DND-41 (cell line): ENCODE results near the gene TMBIM4.

Experiments
- ATAC-seq: fragments of 200-7000 bp; cut with Tn5 transposase; 3 replicates; pipeline ENCODE4 v1.9.1; 2021; ENCODE audit warnings: low read depth; ENCODE audit not compliant: insufficient read depth
- DNase-seq: peaks from one replicate; pipeline ENCODE4 v3.0.0-alpha.2; 2020
- H2AFZ ChIP-seq: 2 replicates; pipeline ENCODE4 v1.6.0; 2012; ENCODE audit warnings: low read depth, low read length
- H3K27ac ChIP-seq: 2 replicates; pipeline ENCODE4 v1.5.1; 2012; ENCODE audit warnings: low read length, inconsistent platforms
- H3K27me3 ChIP-seq: fragments of 200-600 bp; sonication (generic); 2 replicates; pipeline ENCODE4 v1.6.0; 2012; ENCODE audit warnings: low read length, mild to moderate bottlenecking, inconsistent platforms; ENCODE audit not compliant: insufficient read depth, poor library complexity
- H3K36me3 ChIP-seq: 2 replicates; pipeline ENCODE4 v1.5.1; 2012; ENCODE audit warnings: low read length, inconsistent platforms; ENCODE audit not compliant: insufficient read depth
- H3K4me1 ChIP-seq: 2 replicates; pipeline ENCODE4 v1.5.1; 2012; ENCODE audit warnings: mild to moderate bottlenecking, low read length; ENCODE audit not compliant: insufficient read depth
- H3K4me2 ChIP-seq: 2 replicates; pipeline ENCODE4 v1.6.0; 2012; ENCODE audit warnings: mild to moderate bottlenecking, moderate library complexity, low read length, inconsistent platforms; ENCODE audit not compliant: insufficient read depth
- H3K4me3 ChIP-seq, 2 experiments: fragments of 200-600 bp in 1 of 2; shearing (Covaris generic) in 1 of 2; 2 replicates each; pipeline ENCODE4 v1.5.1; 2012 to 2016; ENCODE audit warnings: inconsistent platforms in 2 of 2, low read length in 2 of 2, mild to moderate bottlenecking in 2 of 2, low read depth in 1 of 2, moderate library complexity in 1 of 2
- H3K79me2 ChIP-seq: 2 replicates; pipeline ENCODE4 v1.6.0; 2012; ENCODE audit warnings: low read length, inconsistent platforms; ENCODE audit not compliant: insufficient read depth
- H3K9ac ChIP-seq: 2 replicates; pipeline ENCODE4 v1.6.0; 2012; ENCODE audit warnings: low read depth, mild to moderate bottlenecking, inconsistent platforms, low read length, moderate library complexity
- H3K9me3 ChIP-seq: 2 replicates; pipeline ENCODE4 v1.5.1; 2012; ENCODE audit warnings: low read length, moderate library complexity, mild to moderate bottlenecking, inconsistent platforms; ENCODE audit not compliant: insufficient read depth, severe bottlenecking
- H4K20me1 ChIP-seq: 2 replicates; pipeline ENCODE4 v1.6.0; 2012; ENCODE audit warnings: low read length; ENCODE audit not compliant: insufficient read depth
- EZH2 ChIP-seq: IDR thresholded peaks from 3 replicates; pipeline ENCODE4 v1.6.1; 2012; ENCODE audit warnings: borderline replicate concordance, low read depth, mild to moderate bottlenecking, moderate library complexity, low read length, inconsistent platforms; ENCODE audit not compliant: severe bottlenecking
- TF ChIP-seq, protein P1 (sequence below): IDR thresholded peaks from 2 replicates; pipeline ENCODE4 v1.5.1; 2012; ENCODE audit warnings: borderline replicate concordance, low read length, moderate library complexity, mild to moderate bottlenecking; ENCODE audit not compliant: poor library complexity, severe bottlenecking; ENCODE audit errors: extremely low read depth

Gene TMBIM4

DNA sequence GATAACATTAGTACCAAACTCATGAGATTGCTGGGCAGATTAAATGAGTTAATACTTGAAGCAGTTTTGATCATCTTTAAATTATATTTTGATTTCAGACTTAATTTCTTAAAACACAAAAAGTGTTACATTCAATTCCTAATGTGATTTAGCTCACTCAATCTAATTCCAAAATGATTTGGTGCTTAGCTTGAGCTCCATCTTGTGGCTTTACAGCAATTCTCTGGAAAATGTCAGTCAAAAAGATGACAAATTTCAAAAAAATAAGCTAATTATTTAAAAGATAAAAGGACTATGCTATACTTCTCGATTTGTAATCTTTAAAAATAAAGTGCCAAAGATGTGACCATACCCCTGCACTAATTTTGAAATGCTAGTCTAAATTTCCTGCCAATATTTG is 49.3 kb downstream of the TMBIM4 start:
- peaks cover 38% of the 10 kb centered on the region for H3K36me3 ChIP-seq
- no peak overlapping the region for H3K4me3 ChIP-seq
- H3K9ac ChIP-seq, result no peak overlapping the region
- H2AFZ ChIP-seq, result no peak overlapping the region
- TF ChIP-seq, protein P1, sequence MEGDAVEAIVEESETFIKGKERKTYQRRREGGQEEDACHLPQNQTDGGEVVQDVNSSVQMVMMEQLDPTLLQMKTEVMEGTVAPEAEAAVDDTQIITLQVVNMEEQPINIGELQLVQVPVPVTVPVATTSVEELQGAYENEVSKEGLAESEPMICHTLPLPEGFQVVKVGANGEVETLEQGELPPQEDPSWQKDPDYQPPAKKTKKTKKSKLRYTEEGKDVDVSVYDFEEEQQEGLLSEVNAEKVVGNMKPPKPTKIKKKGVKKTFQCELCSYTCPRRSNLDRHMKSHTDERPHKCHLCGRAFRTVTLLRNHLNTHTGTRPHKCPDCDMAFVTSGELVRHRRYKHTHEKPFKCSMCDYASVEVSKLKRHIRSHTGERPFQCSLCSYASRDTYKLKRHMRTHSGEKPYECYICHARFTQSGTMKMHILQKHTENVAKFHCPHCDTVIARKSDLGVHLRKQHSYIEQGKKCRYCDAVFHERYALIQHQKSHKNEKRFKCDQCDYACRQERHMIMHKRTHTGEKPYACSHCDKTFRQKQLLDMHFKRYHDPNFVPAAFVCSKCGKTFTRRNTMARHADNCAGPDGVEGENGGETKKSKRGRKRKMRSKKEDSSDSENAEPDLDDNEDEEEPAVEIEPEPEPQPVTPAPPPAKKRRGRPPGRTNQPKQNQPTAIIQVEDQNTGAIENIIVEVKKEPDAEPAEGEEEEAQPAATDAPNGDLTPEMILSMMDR, result no peak
- no peak for TF ChIP-seq EZH2
- no peak overlapping the region for H3K27ac ChIP-seq
- H3K27me3 ChIP-seq, result no peaks in the 10 kb centered on the region
- H3K79me2 ChIP-seq, result peaks cover 10% of the 10 kb centered on the region
- H4K20me1 ChIP-seq, result peaks cover 9% of the 10 kb centered on the region; the same call in 1 of the 2 replicates
- H3K4me2 ChIP-seq, result no peak overlapping the region
- no peak for DNase-seq
- H3K4me1 ChIP-seq, result no peaks in the 10 kb centered on the region
- no peak for ATAC-seq
- no peaks in the 10 kb centered on the region for H3K9me3 ChIP-seq

DNA sequence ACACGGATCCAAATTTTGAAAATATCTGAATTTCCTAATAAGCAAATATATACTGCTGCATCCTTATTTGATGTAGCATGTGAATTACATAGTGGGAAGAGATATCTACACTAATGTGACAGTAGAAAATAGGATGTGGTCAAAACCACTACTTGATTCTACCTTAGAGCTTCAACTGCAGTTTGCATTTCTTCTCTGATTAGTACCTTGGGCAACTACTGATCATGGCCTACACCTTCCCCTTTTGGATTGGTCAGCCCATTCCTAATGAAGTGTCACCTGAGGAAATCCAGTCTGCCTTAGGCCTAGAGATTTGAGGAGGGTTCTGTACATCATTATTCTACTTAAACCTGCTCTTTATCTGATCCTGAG is 49.9 kb downstream of the TMBIM4 start:
- ATAC-seq, result peak; percentile 64; the same call in 2 of the 3 replicates
- H3K36me3 ChIP-seq, result peaks cover 32% of the 10 kb centered on the region
- no peak overlapping the region for H3K4me2 ChIP-seq
- peaks cover 7% of the 10 kb centered on the region; the same call in 1 of the 2 replicates for H4K20me1 ChIP-seq
- no peak overlapping the region for H3K9ac ChIP-seq
- H3K27ac ChIP-seq, result no peak overlapping the region
- TF ChIP-seq, protein P1, result no peak
- TF ChIP-seq EZH2, result no peak
- DNase-seq, result no peak
- H2AFZ ChIP-seq, result no peak overlapping the region
- no peaks in the 10 kb centered on the region for H3K27me3 ChIP-seq
- H3K4me1 ChIP-seq, result no peaks in the 10 kb centered on the region
- no peaks in the 10 kb centered on the region for H3K9me3 ChIP-seq
- H3K4me3 ChIP-seq, result no peak overlapping the region
- peaks cover 3% of the 10 kb centered on the region for H3K79me2 ChIP-seq

DNA sequence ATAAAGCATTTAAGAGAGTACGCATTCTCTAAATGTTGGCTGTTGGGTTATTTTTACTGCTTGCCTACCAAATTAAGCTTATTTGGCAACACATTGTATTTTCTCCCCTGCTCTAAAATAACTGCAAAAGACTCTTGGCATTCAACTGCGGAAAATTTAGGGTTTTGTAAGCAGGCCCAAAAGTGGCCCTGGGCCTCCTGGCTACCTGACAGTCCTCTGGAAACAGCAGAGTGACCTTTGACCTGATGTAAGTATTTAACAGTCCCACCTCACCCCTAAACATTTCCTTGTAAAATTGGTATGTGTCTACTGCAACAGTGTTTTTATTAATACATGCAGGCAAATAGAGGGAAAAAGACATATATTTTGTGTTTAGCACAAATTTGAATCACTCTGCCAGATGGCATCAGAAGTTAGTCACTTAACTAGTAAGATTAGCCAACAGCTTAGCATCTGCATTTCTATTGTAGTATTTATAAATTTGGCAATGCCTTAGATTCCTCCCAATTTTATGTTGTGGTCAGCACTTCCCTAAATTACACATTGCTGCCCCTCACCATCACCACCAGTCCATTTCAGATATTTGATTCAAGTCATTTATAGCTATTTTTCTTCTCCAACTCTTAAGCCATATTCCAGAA is 50.4 kb downstream of the TMBIM4 start:
- Histone ChIP-seq H2AFZ (no peak overlapping the region), H3K27ac (no peak overlapping the region), H3K9ac (no peak overlapping the region), H4K20me1 (peaks cover 3% of the 10 kb centered on the region; the same call in 1 of the 2 replicates), H3K27me3 (no peaks in the 10 kb centered on the region), H3K79me2 (no peaks in the 10 kb centered on the region), H3K36me3 (peaks cover 27% of the 10 kb centered on the region), H3K4me2 (no peak overlapping the region), H3K4me3 (no peak overlapping the region), H3K4me1 (no peaks in the 10 kb centered on the region), H3K9me3 (no peaks in the 10 kb centered on the region)
- no peak for ATAC-seq
- DNase-seq, result no peak
- TF ChIP-seq, protein P1, result no peak
- no peak for TF ChIP-seq EZH2
